Upper lobe of left lung (tissue), 4 donors: ENCODE results near the gene DDR1.

Experiments used
- CTCF ChIP-seq, 6 experiments: fragments of 450-650 bp in 4 of 6; fragments of 200-600 bp in 2 of 6; sonication (generic) in 2 of 6; IDR thresholded peaks; one replicate each; pipeline ENCODE4 v1.5.1; 2016 to 2019; ENCODE audit warnings: antibody characterized with exemption in 6 of 6
- EP300 ChIP-seq, 4 donors: sonication (generic); formaldehyde crosslinking; IDR thresholded peaks; one replicate each; pipeline ENCODE4 v1.5.1; 2017; ENCODE audit warnings: antibody characterized with exemption in 4 of 4, control low read depth in 2 of 4
- POLR2A ChIP-seq, 4 donors: fragments of 450-650 bp; IDR thresholded peaks; one replicate each; pipeline ENCODE4 v1.5.1; 2016 to 2017; ENCODE audit warnings: antibody characterized with exemption in 4 of 4, mild to moderate bottlenecking in 2 of 4
- POLR2AphosphoS5 ChIP-seq, 2 donors: sonication (generic); formaldehyde crosslinking; IDR thresholded peaks; one replicate each; pipeline ENCODE4 v1.5.1; 2017; ENCODE audit warnings: antibody characterized with exemption in 2 of 2

DNA sequence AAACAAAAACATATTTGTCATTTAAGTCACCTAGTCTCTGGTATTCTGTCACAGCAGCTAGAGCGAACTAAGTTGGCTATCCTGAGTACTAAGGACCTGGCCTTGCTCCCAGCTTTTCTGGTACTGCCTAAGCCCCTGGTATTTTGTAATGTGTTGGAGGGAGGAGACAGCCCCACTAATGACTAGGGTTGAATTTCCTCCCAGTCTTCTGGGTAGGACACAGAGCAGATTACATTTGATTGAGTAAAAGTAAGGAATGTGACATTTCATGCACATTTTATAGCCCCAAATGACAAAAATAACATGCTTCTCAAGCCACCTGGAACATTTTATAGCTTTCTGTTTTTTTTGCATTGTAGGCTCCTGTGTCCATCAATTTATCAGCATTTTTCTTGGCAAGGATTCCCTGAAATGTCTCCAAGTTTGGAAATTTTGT is 47.9 kb upstream of the DDR1 start:
- TF ChIP-seq CTCF (IDR thresholded peaks at IDR 0.05) (no peak), POLR2AphosphoS5 (IDR thresholded peaks at IDR 0.05) (no peak), POLR2A (IDR thresholded peaks at IDR 0.05) (no peak), EP300 (IDR thresholded peaks at IDR 0.05) (no peak)
